GM23338 (cell line): ENCODE results near the gene GYPC. TPM values are rescaled to one million over a fixed set of nuclear protein-coding genes. Genes with fewer than 3 reads are reported as not detected.

Experiments
- ATAC-seq: fragments of 200-7000 bp; cut with Tn5 transposase; 3 replicates; pipeline ENCODE4 v1.9.1; 2020
- DNase-seq: peaks from one replicate; pipeline ENCODE4 v3.0.0-alpha.2; 2015; ENCODE audit warnings: low spot score
- H2AFZ ChIP-seq: fragments of 200-600 bp; sonication (generic); 2 replicates; pipeline ENCODE4 v1.8.0; 2016; ENCODE audit warnings: antibody characterized with exemption, mild to moderate bottlenecking, moderate library complexity
- H3F3A ChIP-seq: fragments of 200-600 bp; sonication (generic); replicated peaks from 2 replicates; pipeline ENCODE4 v1.8.0; 2017; ENCODE audit warnings: antibody characterized with exemption, mixed run types, low read depth
- H3K27ac ChIP-seq: fragments of 200-600 bp; sonication (generic); 2 replicates; pipeline ENCODE4 v1.6.1; 2016; ENCODE audit warnings: low read depth
- H3K27me3 ChIP-seq: fragments of 200-600 bp; sonication (generic); 2 replicates; pipeline ENCODE4 v1.8.0; 2016; ENCODE audit warnings: mild to moderate bottlenecking, mixed run types, moderate library complexity; ENCODE audit not compliant: insufficient read depth
- H3K36me3 ChIP-seq: fragments of 200-600 bp; sonication (generic); 2 replicates; pipeline ENCODE4 v1.8.0; 2016; ENCODE audit warnings: mild to moderate bottlenecking; ENCODE audit not compliant: insufficient read depth
- H3K4me1 ChIP-seq: fragments of 200-600 bp; sonication (generic); 2 replicates; pipeline ENCODE4 v1.8.0; 2016; ENCODE audit warnings: mild to moderate bottlenecking, moderate library complexity; ENCODE audit not compliant: insufficient read depth
- H3K4me2 ChIP-seq: fragments of 200-600 bp; sonication (generic); 2 replicates; pipeline ENCODE4 v1.7.1; 2017; ENCODE audit warnings: mixed run types
- H3K4me3 ChIP-seq: fragments of 200-600 bp; sonication (generic); 2 replicates; pipeline ENCODE4 v1.6.1; 2016; ENCODE audit warnings: mixed run types
- H3K79me2 ChIP-seq: fragments of 200-600 bp; sonication (generic); replicated peaks from 2 replicates; pipeline ENCODE4 v1.8.0; 2017; ENCODE audit warnings: mild to moderate bottlenecking; ENCODE audit not compliant: insufficient read depth
- H3K9me2 ChIP-seq: fragments of 200-600 bp; sonication (generic); 2 replicates; pipeline ENCODE4 v1.8.0; 2017; ENCODE audit not compliant: insufficient read depth
- H4K20me1 ChIP-seq: fragments of 200-600 bp; sonication (generic); replicated peaks from 2 replicates; pipeline ENCODE4 v1.8.0; 2017; ENCODE audit warnings: mild to moderate bottlenecking; ENCODE audit not compliant: insufficient read depth
- H3K27ac Mint-ChIP-seq: 2 replicates; pipeline ENCODE4 v1.8.0; 2020; ENCODE audit warnings: inconsistent platforms, mild to moderate bottlenecking, moderate library complexity, mixed read lengths
- H3K27me3 Mint-ChIP-seq: 3 replicates; pipeline ENCODE4 v1.8.0; 2022; ENCODE audit warnings: low read depth, mild to moderate bottlenecking, moderate library complexity, mixed read lengths, inconsistent platforms; ENCODE audit not compliant: insufficient read depth, poor library complexity
- H3K36me3 Mint-ChIP-seq: 3 replicates; pipeline ENCODE4 v1.8.0; 2021; ENCODE audit warnings: low read depth, mild to moderate bottlenecking, inconsistent platforms, moderate library complexity, mixed read lengths
- H3K4me1 Mint-ChIP-seq: 3 replicates; pipeline ENCODE4 v1.8.0; 2020; ENCODE audit warnings: mild to moderate bottlenecking, inconsistent platforms, mixed read lengths
- H3K4me3 Mint-ChIP-seq: 3 replicates; pipeline ENCODE4 v1.8.0; 2021; ENCODE audit warnings: moderate library complexity, mild to moderate bottlenecking, inconsistent platforms, mixed read lengths
- H3K9me3 Mint-ChIP-seq: 3 replicates; pipeline ENCODE4 v1.8.0; 2020; ENCODE audit warnings: moderate library complexity, mild to moderate bottlenecking, inconsistent platforms, mixed read lengths
- CREB1 ChIP-seq: fragments of 250-450 bp; sonication (Bioruptor Pico); IDR thresholded peaks from 2 replicates; pipeline ENCODE4 v1.5.0; 2020; ENCODE audit warnings: low read depth, mild to moderate bottlenecking, moderate library complexity
- ETS1 ChIP-seq: IDR thresholded peaks from 2 replicates; pipeline ENCODE4 v1.6.1; 2016; ENCODE audit warnings: antibody characterized with exemption
- EZH2 ChIP-seq: fragments of 200-600 bp; sonication (generic); IDR thresholded peaks from one replicate; pipeline ENCODE4 v1.8.0; 2017; ENCODE audit warnings: antibody characterized with exemption, mild to moderate bottlenecking, low read depth; ENCODE audit not compliant: unreplicated experiment
- EZH2phosphoT487 ChIP-seq: fragments of 200-600 bp; sonication (generic); IDR thresholded peaks from one replicate; pipeline ENCODE4 v1.8.1; 2018; ENCODE audit warnings: antibody characterized with exemption; ENCODE audit not compliant: unreplicated experiment
- JUNB ChIP-seq: IDR thresholded peaks from one replicate; pipeline ENCODE4 v1.6.1; 2016; ENCODE audit warnings: antibody characterized with exemption; ENCODE audit not compliant: unreplicated experiment
- NANOG ChIP-seq: IDR thresholded peaks from 2 replicates; pipeline ENCODE4 v1.6.1; 2016; ENCODE audit warnings: antibody characterized with exemption, borderline replicate concordance
- POLR2AphosphoS5 ChIP-seq: IDR thresholded peaks from 2 replicates; pipeline ENCODE4 v1.6.1; 2016; ENCODE audit warnings: antibody characterized with exemption, low read depth
- REST ChIP-seq: IDR thresholded peaks from one replicate; pipeline ENCODE4 v1.6.1; 2018; ENCODE audit warnings: antibody characterized with exemption; ENCODE audit not compliant: unreplicated experiment
- STAT1 ChIP-seq: IDR thresholded peaks from one replicate; pipeline ENCODE4 v1.6.1; 2016; ENCODE audit warnings: antibody characterized with exemption; ENCODE audit not compliant: unreplicated experiment
- ZNF114 ChIP-seq: fragments of 250-450 bp; sonication (Bioruptor Pico); IDR thresholded peaks from 2 replicates; pipeline ENCODE4 v1.5.0; 2020; ENCODE audit warnings: mild to moderate bottlenecking, moderate library complexity
- ZNF331 ChIP-seq: fragments of 250-450 bp; sonication (Bioruptor Pico); IDR thresholded peaks from 2 replicates; pipeline ENCODE4 v1.5.0; 2020; ENCODE audit warnings: low read depth, mild to moderate bottlenecking, moderate library complexity
- polyA plus RNA-seq: library from polyadenylated mRNA; unstranded; fragments of >200 nt; fragmentation: Nextera tagmentation; extraction: Ambion mirVana; gene quantifications from 2 replicates; pipeline ENCODE4 v1.2.1, GENCODE V29; 2016
- total RNA-seq: library from RNA; depleted of rRNA; stranded (reverse); fragments of >200 nt; shearing (Covaris generic); gene quantifications from 2 replicates; pipeline ENCODE4 v1.2.3, GENCODE V29; 2014
- TF ChIP-seq, protein P1 (sequence below), 2 experiments: fragments of 200-600 bp in 1 of 2; sonication (generic) in 1 of 2; conservative IDR thresholded peaks; 2 replicates each; pipeline versions ENCODE4 v1.5.1 to v1.6.1; 2016 to 2017; ENCODE audit warnings: antibody characterized with exemption in 2 of 2, low read depth in 2 of 2, mild to moderate bottlenecking in 2 of 2, moderate library complexity in 1 of 2

GYPC gene
- total and polyA plus RNA-seq, 2 experiments from 2014 or later = 19.6 to 29.7 TPM

- no peak for TF ChIP-seq EZH2
- TF ChIP-seq CREB1 = no peak
- TF ChIP-seq NANOG = no peak
- no peak for TF ChIP-seq ZNF114 (CRISPR knock-in tag)
- no peak for TF ChIP-seq ZNF331
These were observed 20.2 kb upstream of the GYPC start (continued) for GRCh38 chr2:126635736-126636135.

DNA sequence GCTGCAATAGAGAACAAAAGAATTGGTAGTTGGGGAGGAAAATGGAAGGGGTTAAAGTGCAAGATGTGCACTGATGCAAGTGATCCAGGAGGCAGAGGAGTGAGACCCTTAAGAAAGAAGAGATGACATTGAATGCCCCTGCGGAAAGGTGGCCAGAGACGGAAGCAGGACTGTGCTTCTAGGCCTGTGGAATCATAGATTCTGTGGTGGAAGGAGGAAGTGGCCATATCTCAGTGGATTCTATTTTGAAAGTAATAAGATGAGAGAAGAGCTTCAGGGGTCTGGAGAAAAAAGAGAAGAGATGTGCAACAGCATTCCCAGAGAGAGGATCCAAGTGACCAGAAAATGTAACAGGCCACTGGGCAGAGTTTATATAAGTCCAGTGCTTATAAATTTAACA is 18.6 kb upstream of the GYPC start:
- H3K9me3 Mint-ChIP-seq = peaks cover 3% of the 10 kb centered on the region; the same call in 2 of the 3 replicates
- no peaks in the 10 kb centered on the region; the same call in 2 of the 3 replicates for H3K36me3 Mint-ChIP-seq
- H3K9me2 ChIP-seq = no peaks in the 10 kb centered on the region
- no peaks in the 10 kb centered on the region for H3K4me1 Mint-ChIP-seq
- H3K36me3 ChIP-seq = no peaks in the 10 kb centered on the region
- no peaks in the 10 kb centered on the region for H4K20me1 ChIP-seq
- H3K27me3 ChIP-seq = no peaks in the 10 kb centered on the region
- no peak overlapping the region for H3K4me3 Mint-ChIP-seq
- no peak overlapping the region for H3K27ac Mint-ChIP-seq
- no peak overlapping the region for H3K4me2 ChIP-seq
- H3K27me3 Mint-ChIP-seq = no peaks in the 10 kb centered on the region
- H3K4me1 ChIP-seq = no peaks in the 10 kb centered on the region
- no peak overlapping the region; the same call in 1 of the 2 replicates for H2AFZ ChIP-seq
- DNase-seq (no peak), ATAC-seq (no peak)
- H3K27ac ChIP-seq = no peak overlapping the region
- H3K4me3 ChIP-seq = no peak overlapping the region
- H3K79me2 ChIP-seq = no peaks in the 10 kb centered on the region
- no peaks in the 10 kb centered on the region for H3F3A ChIP-seq
- no peak for TF ChIP-seq POLR2AphosphoS5
- TF ChIP-seq EZH2 = no peak

DNA sequence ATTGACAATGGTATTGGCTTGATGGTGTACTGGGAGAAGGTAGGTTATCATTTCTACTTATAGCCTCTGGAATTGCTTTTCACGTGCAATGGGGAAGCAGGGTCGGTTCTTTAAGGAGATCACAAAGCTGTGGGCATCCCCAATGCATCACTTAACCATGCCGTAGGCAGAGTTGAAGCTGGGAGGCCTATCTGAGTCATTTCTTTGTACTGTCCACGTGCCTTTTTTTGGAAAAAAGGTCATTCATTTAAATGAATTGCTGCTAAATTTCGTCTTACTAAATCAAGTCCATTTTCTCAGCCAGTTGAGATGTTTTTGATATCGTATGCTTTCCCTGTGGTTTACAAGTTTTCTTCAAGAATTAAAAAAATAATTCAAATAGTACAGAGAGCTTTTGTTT is 17.2 kb upstream of the GYPC start:
- Histone ChIP-seq H3K9me2 (no peaks in the 10 kb centered on the region), H3K4me3 (no peak overlapping the region), H3K4me2 (no peak overlapping the region), H3K27me3 (no peaks in the 10 kb centered on the region), H4K20me1 (no peaks in the 10 kb centered on the region), H3K4me1 (peaks cover 6% of the 10 kb centered on the region; the same call in 1 of the 2 replicates), H3K36me3 (no peaks in the 10 kb centered on the region), H3F3A (no peaks in the 10 kb centered on the region), H2AFZ (no peak overlapping the region), H3K27ac (no peak overlapping the region), H3K79me2 (no peaks in the 10 kb centered on the region)
- Mint-ChIP-seq H3K27ac (no peak overlapping the region), H3K9me3 (peaks cover 3% of the 10 kb centered on the region), H3K4me3 (no peak overlapping the region), H3K4me1 (peaks cover 4% of the 10 kb centered on the region; the same call in 2 of the 3 replicates), H3K27me3 (no peaks in the 10 kb centered on the region), H3K36me3 (no peaks in the 10 kb centered on the region; the same call in 2 of the 3 replicates)
- DNase-seq (no peak), ATAC-seq (no peak)
- TF ChIP-seq REST (no peak), JUNB (no peak), NANOG (no peak), POLR2AphosphoS5 (no peak), EZH2phosphoT487 (no peak), CREB1 (no peak), ETS1 (no peak), EZH2 (no peak), ZNF114 (CRISPR knock-in tag) (no peak), STAT1 (no peak)
- TF ChIP-seq, protein P1, sequence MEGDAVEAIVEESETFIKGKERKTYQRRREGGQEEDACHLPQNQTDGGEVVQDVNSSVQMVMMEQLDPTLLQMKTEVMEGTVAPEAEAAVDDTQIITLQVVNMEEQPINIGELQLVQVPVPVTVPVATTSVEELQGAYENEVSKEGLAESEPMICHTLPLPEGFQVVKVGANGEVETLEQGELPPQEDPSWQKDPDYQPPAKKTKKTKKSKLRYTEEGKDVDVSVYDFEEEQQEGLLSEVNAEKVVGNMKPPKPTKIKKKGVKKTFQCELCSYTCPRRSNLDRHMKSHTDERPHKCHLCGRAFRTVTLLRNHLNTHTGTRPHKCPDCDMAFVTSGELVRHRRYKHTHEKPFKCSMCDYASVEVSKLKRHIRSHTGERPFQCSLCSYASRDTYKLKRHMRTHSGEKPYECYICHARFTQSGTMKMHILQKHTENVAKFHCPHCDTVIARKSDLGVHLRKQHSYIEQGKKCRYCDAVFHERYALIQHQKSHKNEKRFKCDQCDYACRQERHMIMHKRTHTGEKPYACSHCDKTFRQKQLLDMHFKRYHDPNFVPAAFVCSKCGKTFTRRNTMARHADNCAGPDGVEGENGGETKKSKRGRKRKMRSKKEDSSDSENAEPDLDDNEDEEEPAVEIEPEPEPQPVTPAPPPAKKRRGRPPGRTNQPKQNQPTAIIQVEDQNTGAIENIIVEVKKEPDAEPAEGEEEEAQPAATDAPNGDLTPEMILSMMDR (conservative IDR thresholded peaks at IDR 0.05; ENCODE audit: low read depth in 2 of 2) = no peak
